HG03280 (cell line): ENCODE results near the gene SPATA22.
"Not testable (repeated sequence)": the region's sequence is repeated elsewhere in the genome, so short reads cannot be mapped to it uniquely, and the experiment has no call there.

Experiments
- ATAC-seq: cut with Tn5 transposase; IDR thresholded peaks from one replicate; pipeline ENCODE4 v1.9.1; 2021; ENCODE audit warnings: mild to moderate bottlenecking, moderate library complexity; ENCODE audit not compliant: unreplicated experiment

The SPATA22 gene

DNA sequence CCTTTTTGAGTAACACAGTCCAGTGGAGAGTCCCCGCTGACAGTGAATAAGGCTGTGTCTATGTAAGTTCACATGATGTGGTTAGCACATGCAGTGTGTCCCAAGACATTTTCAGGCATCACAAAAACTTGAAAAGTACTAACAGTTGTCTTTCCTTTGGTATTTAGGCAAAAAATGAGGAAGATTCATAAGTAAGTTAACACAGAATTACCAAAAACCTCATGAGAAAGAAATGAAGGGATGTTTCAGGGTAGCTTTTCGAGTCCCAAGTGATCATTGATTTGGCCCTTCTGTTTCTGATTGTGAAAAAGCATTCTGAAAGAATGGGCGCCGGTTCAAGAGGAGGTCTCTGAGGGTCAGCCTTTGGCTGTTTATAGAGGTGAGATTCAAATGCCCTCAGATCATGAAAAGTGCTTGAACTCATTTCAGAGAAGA lies 3.6 kb upstream of the SPATA22 start:
- ATAC-seq, result no peak

DNA sequence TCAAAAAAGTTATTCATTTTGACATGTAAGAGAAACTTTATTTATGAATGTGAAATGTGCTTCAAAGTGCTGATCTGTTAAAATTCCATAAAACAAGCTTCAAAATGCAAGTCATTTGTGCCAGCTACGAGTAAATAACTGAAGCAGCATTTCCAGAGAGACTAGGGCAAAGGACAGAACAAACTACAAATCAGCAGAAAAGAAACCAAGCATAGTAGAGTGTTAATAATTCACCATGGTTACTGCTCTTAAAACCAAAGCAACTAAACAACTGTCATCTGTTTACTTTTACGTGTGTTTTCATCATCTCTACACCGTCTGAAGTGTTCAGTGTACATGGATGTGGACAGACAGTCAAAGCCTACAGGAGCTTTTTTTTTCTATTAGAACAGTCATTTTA lies 2.6 kb upstream of the SPATA22 start:
- no peak for ATAC-seq

DNA sequence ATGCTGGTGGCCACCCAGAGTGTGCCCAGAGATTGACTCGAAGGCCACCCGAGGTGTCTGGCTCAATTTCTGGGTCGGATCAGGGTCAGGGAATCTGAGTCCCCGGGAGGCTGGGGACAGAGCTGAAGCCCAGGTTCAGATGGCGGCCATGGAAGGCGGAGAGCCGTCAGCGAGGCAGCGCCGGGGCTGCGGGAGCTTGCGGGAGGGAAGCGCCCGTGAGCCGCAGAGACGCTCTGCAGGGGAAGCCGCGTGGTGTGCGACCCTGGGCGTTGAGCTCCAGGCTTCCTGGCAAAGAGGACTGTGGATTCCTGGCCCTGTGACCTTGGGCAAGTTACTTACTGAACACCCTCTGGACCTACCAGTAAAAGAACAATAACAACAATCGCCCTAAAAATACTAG lies 518 bp upstream of the SPATA22 start:
- ATAC-seq, result no peak

DNA sequence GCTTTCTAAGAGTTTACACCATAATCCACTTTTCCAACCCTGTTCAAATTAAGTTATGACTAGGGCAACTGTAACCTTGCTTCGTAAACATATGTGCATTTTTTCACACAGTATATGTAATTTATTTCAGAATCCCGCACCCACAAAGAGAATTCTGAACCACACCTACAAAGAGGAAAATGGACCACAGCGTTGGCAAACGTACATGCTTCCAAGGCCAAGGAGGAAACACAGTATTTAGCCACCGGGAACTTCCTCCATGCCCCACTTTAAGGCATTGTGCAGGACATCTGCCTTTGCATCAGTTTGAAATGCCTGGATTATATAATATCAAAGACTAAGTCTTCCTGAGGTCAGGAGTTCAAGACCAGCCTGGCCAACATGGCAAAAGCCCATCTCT lies 2.1 kb downstream of the SPATA22 start:
- ATAC-seq, result no peak

DNA sequence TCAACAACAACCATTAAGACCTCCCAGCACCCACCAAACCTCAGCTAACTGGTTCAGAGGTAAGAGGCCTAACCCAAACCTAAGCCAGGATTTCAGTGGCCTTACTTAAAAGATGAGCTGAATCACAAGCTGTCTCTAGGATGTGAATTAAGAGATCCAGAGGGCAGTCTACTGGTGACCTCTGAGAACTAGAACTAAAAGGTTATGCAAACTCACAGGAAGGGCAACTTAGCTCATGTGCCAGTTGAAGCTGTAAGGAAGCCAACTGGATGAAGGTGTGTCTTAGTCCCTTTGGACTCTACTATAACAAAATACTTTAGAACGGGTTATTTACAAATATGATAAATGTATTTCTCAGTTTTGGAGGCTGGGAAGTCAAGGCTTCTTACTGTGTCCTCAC lies 5.3 kb downstream of the SPATA22 start:
- not testable (repeated sequence) for ATAC-seq

DNA sequence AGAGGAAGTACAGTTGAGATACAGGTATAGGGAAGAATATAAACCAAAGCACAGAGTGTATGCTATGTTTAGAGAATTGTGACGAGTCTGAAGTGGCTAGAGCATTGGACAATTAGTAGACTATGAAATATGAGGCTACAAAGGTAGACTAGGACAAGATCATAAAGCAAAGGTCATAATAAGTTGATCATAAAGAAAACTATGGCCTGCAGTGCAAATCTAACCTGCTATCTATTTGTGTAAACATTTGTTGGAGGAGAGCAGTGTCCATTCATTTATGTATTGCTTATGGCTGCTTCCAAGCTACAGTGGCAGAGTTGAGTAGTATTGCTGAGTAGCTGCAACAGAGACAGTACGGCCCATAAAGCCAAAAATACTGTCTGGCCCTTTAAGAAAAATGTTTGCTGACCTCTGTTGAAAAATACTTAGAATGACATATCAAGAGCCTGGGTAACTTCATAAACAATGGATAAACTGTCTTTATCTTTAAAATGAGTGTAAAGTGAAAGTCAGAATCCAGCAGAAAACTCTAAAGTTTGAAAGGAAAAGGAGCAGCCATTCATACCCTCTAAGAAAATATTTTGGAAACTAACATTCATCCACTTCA lies 23.5 kb downstream of the SPATA22 start:
- ATAC-seq, result no peak

DNA sequence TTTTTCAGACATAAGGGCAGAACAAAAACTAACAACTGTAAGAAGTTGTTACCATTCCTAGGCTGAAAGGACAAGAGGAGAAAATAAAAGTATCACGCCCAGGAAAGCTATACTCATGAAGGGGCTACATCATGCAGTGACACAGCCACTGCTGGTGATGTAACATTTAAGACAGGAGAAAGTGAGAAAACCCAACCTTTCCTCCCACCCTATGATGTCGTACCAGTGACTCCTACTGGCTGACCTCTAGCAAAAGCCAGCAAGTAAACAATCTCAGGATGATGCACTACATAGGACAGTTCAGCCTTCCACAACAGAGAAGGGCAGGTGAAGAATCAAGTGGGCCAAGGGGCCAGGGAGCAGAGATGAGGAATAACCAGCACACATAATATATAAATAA lies 24.0 kb downstream of the SPATA22 start:
- ATAC-seq, result no peak

DNA sequence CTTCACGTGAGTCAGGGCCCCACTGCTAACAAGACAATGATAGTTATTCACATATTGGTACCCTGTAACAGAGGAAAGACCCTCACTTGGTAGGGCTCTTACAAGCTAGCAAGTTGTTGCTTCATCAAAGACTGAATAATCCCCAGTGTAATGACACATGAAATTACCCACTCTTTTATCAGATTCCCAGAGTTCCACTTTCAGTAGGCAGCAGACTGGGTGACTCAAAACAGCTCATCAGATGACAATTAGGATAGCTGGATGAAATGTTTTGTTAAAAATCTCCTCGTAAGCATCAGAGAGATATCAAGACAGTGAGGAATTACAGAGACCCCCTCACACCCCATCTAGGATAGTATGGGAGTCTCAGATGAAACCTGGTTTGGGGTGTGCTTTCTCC lies 31.2 kb downstream of the SPATA22 start:
- no peak for ATAC-seq

DNA sequence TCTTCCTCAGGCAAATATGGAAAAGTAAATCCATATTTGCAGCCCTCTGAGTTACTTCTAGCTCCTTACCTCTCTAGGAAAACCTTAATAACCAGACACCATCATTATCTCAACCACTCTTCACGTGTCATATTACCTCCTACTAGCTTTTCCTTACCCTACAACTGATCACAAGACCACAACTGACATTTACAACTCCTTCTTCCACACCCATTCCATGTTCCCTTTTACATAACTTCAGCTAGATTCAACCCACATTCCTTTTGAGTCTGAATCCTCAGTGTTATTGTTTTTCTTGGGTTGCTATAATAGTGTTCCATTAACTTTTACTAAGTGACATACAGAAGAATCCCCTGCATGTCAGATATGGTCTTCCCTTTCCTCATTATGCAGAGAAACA lies 33.3 kb downstream of the SPATA22 start:
- ATAC-seq, result no peak

DNA sequence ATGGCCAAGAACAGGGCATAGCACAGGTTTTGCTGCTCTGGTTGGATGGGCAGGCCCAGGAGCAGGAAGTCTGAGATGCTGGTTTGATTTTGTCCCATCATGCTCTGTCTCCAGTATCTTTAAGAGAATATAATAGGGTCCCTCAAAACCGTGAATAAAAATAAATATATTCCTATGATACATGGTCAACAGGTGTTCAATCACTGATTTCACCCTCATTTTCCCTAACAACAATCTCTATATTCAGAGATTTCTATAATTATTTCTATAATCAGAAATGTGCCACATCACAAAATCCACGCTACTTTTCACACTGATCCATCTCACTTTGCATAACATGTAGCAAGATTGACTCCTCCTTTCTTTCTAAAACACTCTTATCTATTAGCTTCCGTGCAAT lies 37.9 kb downstream of the SPATA22 start, which contains the start of gene OR1E2:
OR1E2 (minus strand) TSS at position 101 of the 400 bp plus-strand sequence; CDS start at position 101, 0 bp downstream.
- ATAC-seq, result no peak

DNA sequence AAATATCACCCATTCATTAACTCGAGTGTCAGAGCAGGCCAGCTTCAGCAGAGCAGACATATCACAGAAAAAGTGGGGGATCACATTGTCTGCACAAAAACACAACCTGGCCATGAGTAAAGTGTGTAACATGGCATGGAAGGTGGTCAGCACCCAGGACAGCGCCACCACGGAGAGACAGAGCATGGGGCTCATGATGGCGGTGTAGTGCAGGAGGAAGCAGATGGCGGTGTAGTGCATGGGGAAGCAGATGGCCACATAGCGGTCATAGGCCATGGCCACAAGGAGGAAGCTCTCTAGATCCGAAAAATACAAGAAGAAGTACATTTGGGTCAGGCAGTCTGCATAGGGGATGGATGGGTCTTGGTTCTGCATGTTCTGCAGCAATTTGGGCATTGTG lies 38.4 kb downstream of the SPATA22 start:
- not testable (repeated sequence) for ATAC-seq

DNA sequence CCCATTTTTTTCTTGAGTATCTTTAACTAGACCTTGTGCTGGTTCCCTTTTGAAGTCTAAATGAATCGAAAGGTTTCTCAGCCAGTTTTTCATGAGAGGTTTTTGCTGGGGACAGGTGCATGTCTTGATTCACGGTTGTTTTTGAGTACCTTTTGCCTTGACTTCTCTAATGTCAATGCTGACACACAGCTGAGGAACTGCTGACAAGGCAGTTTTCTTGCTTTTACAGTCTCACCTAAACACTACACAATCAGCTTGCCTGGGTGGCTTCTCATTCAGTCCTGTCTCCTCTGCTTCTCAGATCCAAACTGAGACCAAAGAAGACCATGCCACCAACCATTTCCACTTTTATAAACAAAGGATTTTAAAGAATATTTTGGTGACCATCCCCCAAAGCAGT lies 53.4 kb downstream of the SPATA22 start:
- ATAC-seq, result no peak

DNA sequence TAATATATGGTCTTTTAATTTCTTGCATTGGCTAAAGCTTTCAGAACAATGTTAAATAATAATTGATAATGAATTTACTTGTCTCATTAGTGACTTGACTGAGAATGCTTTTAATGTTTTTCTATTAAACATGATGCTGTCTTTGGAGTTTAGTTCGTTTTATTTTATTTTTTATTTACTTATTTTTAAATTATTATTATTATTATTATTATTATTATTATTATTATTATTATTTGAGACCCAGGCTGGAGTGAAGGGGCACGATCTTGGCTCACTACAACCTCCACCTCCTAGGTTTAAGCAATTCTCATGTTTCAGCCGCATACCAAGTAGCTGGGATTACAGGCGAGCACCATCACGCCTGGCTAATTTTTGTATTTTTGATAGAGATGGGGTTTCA lies 56.0 kb downstream of the SPATA22 start:
- no peak for ATAC-seq

DNA sequence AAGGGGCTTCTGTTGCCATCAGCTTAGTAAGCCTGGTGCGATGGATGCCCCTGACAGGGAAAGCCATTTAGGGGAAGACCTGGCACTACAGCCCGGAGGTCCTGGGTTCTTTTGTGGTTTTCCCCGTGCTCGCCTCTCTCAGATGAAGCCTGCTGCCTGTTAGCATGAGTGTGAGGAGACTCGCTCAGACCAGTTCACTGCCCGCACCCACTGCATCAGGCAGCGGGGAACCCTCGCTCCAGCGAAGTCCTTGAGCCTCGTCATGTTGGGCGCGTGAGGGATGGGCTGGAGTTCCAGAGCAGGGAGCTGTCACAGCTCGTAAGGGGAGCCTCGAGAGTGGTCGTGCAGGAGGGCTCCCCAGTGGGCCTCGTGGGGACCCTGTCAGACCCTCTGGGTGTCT lies 59.4 kb downstream of the SPATA22 start:
- ATAC-seq, result not testable (repeated sequence)

DNA sequence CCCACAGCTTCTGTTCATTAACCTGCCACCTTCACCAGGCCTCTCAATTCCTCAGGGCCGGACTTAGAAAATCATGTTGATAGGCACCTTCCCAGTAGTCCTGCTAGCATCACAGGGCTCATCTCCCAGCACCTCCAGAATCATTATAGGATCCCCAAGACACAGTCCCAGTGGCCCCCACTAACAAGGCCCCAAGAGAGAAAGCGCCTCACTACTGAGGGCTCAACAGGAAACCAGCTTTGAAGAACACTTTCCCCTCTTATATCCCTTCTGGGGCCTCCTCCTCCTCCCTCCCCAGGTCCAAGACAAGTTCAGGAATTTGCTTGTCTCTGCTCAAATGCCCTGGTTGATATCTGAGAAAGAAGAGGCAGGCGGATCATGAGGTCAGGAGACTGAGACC lies 60.5 kb downstream of the SPATA22 start, which contains the start of gene OR3A3:
OR3A3 (plus strand) TSS at position 301 of the 400 bp plus-strand sequence.
- ATAC-seq, result no peak

DNA sequence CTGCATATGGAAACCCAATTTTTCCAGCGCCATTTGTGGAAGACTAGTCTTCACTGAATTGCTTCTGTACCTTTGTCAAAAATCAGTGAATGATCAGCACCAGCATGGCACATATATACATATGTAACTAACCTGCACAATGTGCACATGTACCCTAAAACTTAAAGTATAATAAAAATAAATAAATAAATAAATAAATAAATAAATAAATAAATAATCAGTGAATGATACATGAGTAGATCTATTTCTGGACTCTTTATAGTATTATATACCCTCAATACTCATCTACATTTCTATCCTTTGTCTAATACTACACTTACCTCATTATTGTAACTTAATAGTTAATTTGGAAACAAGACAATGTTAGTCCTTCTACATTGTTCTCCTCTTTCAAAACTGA lies 67.8 kb downstream of the SPATA22 start:
- ATAC-seq, result not testable (repeated sequence)

DNA sequence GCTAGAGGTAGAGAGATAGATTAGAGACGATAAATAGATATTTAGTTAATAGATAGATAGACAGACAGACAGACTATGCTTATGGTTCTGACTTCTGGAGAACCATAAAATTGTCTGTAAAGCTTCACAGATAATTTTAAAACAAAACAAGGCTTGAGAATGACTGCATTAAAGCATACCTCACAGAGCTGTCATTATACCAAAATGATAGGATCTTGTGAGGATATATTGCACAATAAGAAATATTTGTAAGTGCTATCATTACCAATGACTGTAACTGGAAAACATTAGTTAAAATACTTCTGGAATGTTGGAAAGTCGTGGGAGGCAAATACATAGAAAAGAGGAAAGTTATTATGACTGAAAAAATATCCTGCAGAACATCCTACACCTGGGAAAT lies 69.8 kb downstream of the SPATA22 start:
- no peak for ATAC-seq

DNA sequence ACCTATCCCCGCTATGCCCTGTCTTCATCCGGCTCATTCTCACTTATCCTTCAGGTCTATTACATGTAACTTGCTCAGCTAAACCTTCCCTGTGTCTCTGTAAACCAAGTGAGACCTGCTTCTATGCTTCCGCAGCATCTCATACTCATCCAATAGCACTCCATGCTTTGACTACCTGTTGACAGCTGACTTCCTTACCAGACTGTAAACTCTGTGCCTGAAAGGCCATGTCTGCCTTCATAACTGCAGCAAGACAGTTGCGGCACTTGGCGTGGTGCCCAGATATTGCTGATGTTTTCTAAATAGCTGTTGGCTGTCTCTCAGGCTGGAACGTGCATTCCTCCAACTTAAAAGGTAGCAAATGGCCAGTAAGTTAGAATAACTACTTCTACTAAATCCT lies 71.6 kb downstream of the SPATA22 start:
- no peak for ATAC-seq

DNA sequence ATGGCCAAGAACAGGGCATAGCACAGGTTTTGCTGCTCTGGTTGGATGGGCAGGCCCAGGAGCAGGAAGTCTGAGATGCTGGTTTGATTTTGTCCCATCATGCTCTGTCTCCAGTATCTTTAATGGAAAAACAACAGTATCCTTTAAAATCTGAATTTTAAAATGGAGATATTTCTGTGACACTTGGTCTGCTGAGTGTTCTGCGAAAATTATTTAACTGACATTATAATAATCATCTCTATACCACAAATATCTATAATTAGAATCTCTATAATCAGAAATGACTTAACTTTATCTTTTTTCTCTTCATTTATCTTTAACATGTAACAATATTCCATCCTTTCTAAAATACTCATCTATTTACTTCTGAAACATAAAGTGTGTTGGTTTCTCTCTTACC lies 73.3 kb downstream of the SPATA22 start, which contains the start of gene OR1E1:
OR1E1 (minus strand) TSS at position 101 of the 400 bp plus-strand sequence; CDS start at position 101, 0 bp downstream.
- ATAC-seq, result no peak

DNA sequence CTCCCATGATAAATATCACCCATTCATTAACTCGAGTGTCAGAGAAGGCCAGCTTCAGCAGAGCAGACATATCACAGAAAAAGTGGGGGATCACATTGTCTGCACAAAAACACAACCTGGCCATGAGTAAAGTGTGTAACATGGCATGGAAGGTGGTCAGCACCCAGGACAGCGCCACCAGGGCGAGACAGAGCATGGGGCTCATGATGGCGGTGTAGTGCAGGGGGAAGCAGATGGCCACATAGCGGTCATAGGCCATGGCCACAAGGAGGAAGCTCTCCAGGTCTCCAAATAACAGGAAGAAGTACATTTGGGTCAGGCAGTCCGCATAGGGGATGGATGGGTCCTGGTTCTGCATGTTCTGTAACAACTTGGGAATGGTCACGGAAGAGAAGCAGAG lies 73.8 kb downstream of the SPATA22 start:
- ATAC-seq, result not testable (repeated sequence)
